K562 (cell line): ENCODE results near the gene KCNQ5. TPM values are rescaled to one million over a fixed set of nuclear protein-coding genes. Genes with fewer than 3 reads are reported as not detected.

ENCODE experiments used
- ATAC-seq: fragments of 200-7000 bp; cut with Tn5 transposase; 3 replicates; pipeline ENCODE4 v1.9.1; 2020; ENCODE audit warnings: moderate library complexity
- BruUV-seq: library from RNA; stranded (reverse); fragments of 400-500 nt; replicated peaks from 2 replicates; lab custom pipeline; 2021; lab: Mats Ljungman, UMichigan
- CTCF ChIA-PET: fragments of 300-600 bp; formaldehyde crosslinking; extraction: SDS; loops from one replicate; lab custom pipeline; 2021; ENCODE audit warnings: low intra/inter-chr PET ratio; lab: Yijun Ruan, JAX
- POLR2A ChIA-PET: fragments of 300-600, 350-650 bp; sonication (Branson Sonifier 250); formaldehyde crosslinking; extraction: SDS; loops from one replicate; lab custom pipeline; 2021; ENCODE audit warnings: antibody characterized with exemption, inconsistent platforms; lab: Yijun Ruan, JAX
- DNase-seq, 4 experiments: peaks; one replicate each; pipeline versions ENCODE4 v3.0.0 to v3.0.0-alpha.2; 2011 to 2018; ENCODE audit warnings: low spot score in 3 of 4, mixed read lengths in 3 of 4; ENCODE audit errors: extremely low read depth in 1 of 4
- FAIRE-seq: peaks from 2 replicates; lab custom pipeline; 2011; peaks lifted over from hg19 to GRCh38; lab: Jason Lieb, UNC
- H2AFZ ChIP-seq: 2 replicates; pipeline ENCODE4 v1.6.0; 2011; ENCODE audit warnings: low read depth, low read length, control low read depth, inconsistent platforms
- H3K27ac ChIP-seq: fragments of 200-600 bp; 3 replicates; pipeline ENCODE4 v1.8.0; 2011; ENCODE audit warnings: low read depth, mild to moderate bottlenecking, control low read depth, inconsistent platforms, low read length, moderate library complexity, mixed read lengths; ENCODE audit errors: extremely low read depth
- H3K27me3 ChIP-seq, 2 experiments: fragments of 300-600 bp in 1 of 2; 2 replicates in 1 of 2; 3 replicates in 1 of 2; pipeline versions ENCODE4 v1.6.0 to v1.8.0; 2011; ENCODE audit warnings: inconsistent platforms in 2 of 2, low read length in 2 of 2, mild to moderate bottlenecking in 1 of 2, mixed read lengths in 1 of 2, moderate library complexity in 1 of 2; ENCODE audit not compliant: control insufficient read depth in 2 of 2, insufficient read depth in 2 of 2
- H3K36me3 ChIP-seq: fragments of 300-600 bp; 3 replicates; pipeline ENCODE4 v1.8.0; 2011; ENCODE audit warnings: mild to moderate bottlenecking, low read length, inconsistent platforms; ENCODE audit not compliant: control insufficient read depth, insufficient read depth
- H3K4me1 ChIP-seq, 2 experiments: fragments of 200-600 bp in 1 of 2; replicated peaks in 1 of 2; 2 replicates in 1 of 2; 3 replicates in 1 of 2; pipeline versions ENCODE4 v1.5.1 to v1.8.0; 2011; ENCODE audit warnings: inconsistent platforms in 2 of 2, low read length in 2 of 2, mild to moderate bottlenecking in 1 of 2, mixed read lengths in 1 of 2, moderate library complexity in 1 of 2; ENCODE audit not compliant: control insufficient read depth in 2 of 2, insufficient read depth in 2 of 2
- H3K4me2 ChIP-seq: 2 replicates; pipeline ENCODE4 v1.6.1; 2011; ENCODE audit warnings: low read length, control low read depth, inconsistent platforms, mixed read lengths; ENCODE audit not compliant: insufficient read depth
- H3K4me3 ChIP-seq: fragments of 200-600 bp; sonication (generic), shearing (Covaris generic); 2 replicates; pipeline ENCODE4 v1.5.1; 2016; ENCODE audit warnings: control low read depth, inconsistent platforms
- H3K79me2 ChIP-seq: fragments of 200-600 bp; 3 replicates; pipeline ENCODE4 v1.8.0; 2011; ENCODE audit warnings: low read length, inconsistent platforms; ENCODE audit not compliant: control insufficient read depth, insufficient read depth
- H3K9ac ChIP-seq, 2 experiments: 2 replicates each; pipeline versions ENCODE4 v1.6.0 to v1.6.1; 2011; ENCODE audit warnings: low read depth in 2 of 2, low read length in 2 of 2, control low read depth in 1 of 2, inconsistent platforms in 1 of 2, mild to moderate bottlenecking in 1 of 2, mixed read lengths in 1 of 2; ENCODE audit not compliant: insufficient read depth in 1 of 2
- H3K9me1 ChIP-seq: one replicate; pipeline ENCODE4 v1.6.0; 2011; ENCODE audit warnings: inconsistent platforms, mild to moderate bottlenecking, low read length, moderate library complexity; ENCODE audit not compliant: control insufficient read depth, insufficient read depth
- H3K9me3 ChIP-seq: replicated peaks from 2 replicates; pipeline ENCODE4 v1.5.1; 2011; ENCODE audit warnings: low read depth, low read length, inconsistent platforms; ENCODE audit not compliant: control insufficient read depth, insufficient read depth
- H4K20me1 ChIP-seq: replicated peaks from 2 replicates; pipeline ENCODE4 v1.6.1; 2011; ENCODE audit warnings: low read length, inconsistent platforms, mixed read lengths; ENCODE audit not compliant: control insufficient read depth, insufficient read depth
- FOXA1 ChIP-seq: fragments of 450-650 bp; IDR thresholded peaks from 2 replicates; pipeline ENCODE4 v1.6.1; 2016; ENCODE audit warnings: mild to moderate bottlenecking, borderline replicate concordance
- MECOM ChIP-seq: fragments of 250-450 bp; sonication (Bioruptor Pico); IDR thresholded peaks from 2 replicates; pipeline ENCODE4 v1.8.0; 2022; ENCODE audit warnings: inconsistent platforms
- NFATC3 ChIP-seq: fragments of 450-650 bp; IDR thresholded peaks from 2 replicates; pipeline ENCODE4 v1.6.1; 2017; ENCODE audit warnings: mild to moderate bottlenecking
- NFIC ChIP-seq: fragments of 450-650 bp; IDR thresholded peaks from 2 replicates; pipeline ENCODE4 v1.6.1; 2017; ENCODE audit warnings: mild to moderate bottlenecking, inconsistent platforms
- ZNF79 ChIP-seq: fragments of 250-450 bp; sonication (Bioruptor Pico); IDR thresholded peaks from 2 replicates; pipeline ENCODE4 v1.4.0; 2020; ENCODE audit warnings: low read depth, mild to moderate bottlenecking, moderate library complexity
- WGBS: fragments of 100-300 bp; shearing (Covaris generic); methylation state at CpG from one replicate; pipeline ENCODE4 v1.1.6; 2016; ENCODE audit warnings: low coverage, mixed read lengths; ENCODE audit not compliant: insufficient coverage; ENCODE audit errors: missing lambda C conversion rate; 5-methylcytosine and 5-hydroxymethylcytosine counted together
- in situ Hi-C: fragments of 300-500 bp; cut with MboI; formaldehyde crosslinking; loops from 4 replicates; pipeline ENCODE4 v1.15.0; 2018; ENCODE audit warnings: inconsistent platforms, mixed read lengths
- intact Hi-C: fragments of 100-400 bp; cut with micrococcal nuclease; formaldehyde crosslinking; loops from 2 replicates; pipeline ENCODE4 v1.14.2; 2022
- polyA plus RNA-seq, 8 experiments: library from polyadenylated mRNA; depleted of rRNA in 4 of 8; stranded (reverse) in 5 of 8; unstranded in 3 of 8; fragments of >200 nt; fragmentation: Nextera tagmentation in 2 of 8; fragmentation: Illumina TruSeq in 1 of 8; extraction: Ambion mirVana in 2 of 8; extraction: Trizol in 1 of 8; gene quantifications; 2 replicates each; pipeline versions ENCODE4 v1.2.1 to v1.2.3, GENCODE V29; 2011 to 2014; ENCODE audit warnings: inconsistent platforms in 1 of 8, missing spikeins in 1 of 8
- total RNA-seq, 7 experiments: library from RNA; depleted of rRNA in 6 of 7; stranded (reverse); fragments of >200 nt in 6 of 7; fragmentation: Illumina TruSeq in 2 of 7; extraction: Trizol in 2 of 7; gene quantifications; 2 replicates each; pipeline versions ENCODE4 v1.2.1 to v1.2.3, GENCODE V29; 2011 to 2021; ENCODE audit warnings: low replicate concordance in 1 of 7

KCNQ5 gene
- total and polyA plus RNA-seq, 9 of the 15 experiments (the other 6 are each of a cell fraction or from before 2014, with no cell fraction given) = 0.31 to 5.9 (median 2.6) TPM

- 3% methylated on average over 2 of the region's 2 CpGs for WGBS
- Histone ChIP-seq H3K79me2 (no peaks in the 10 kb centered on the region), H3K27me3 (no peaks in the 10 kb centered on the region), H4K20me1 (no peaks in the 10 kb centered on the region), H3K27ac (no peak overlapping the region), H3K9ac (no peak overlapping the region), H3K4me3 (no peak overlapping the region), H3K36me3 (no peaks in the 10 kb centered on the region), H3K9me3 (no peaks in the 10 kb centered on the region), H3K4me2 (no peak overlapping the region), H3K4me1 (no peaks in the 10 kb centered on the region), H2AFZ (no peak overlapping the region), H3K9me1 (no peaks in the 10 kb centered on the region)
- in situ Hi-C loops (no loop called here), intact Hi-C loops (no loop called here)
- POLR2A ChIA-PET = interaction anchor here (0.6 kb wide), 1 partner anchor 46 kb away, joined by 3 read pairs; no protein-coding TSS in a partner anchor
- no peak for TF ChIP-seq NFATC3
- TF ChIP-seq MECOM (CRISPR knock-in tag) = no peak
- no peak for TF ChIP-seq FOXA1
- FAIRE-seq (no peak), DNase-seq (no peak), ATAC-seq (no peak)
- BruUV-seq = no TSS peak
- CTCF ChIA-PET = no interaction called here
Measured at GRCh38 chr6:73006146-73006545, 384.3 kb downstream of the KCNQ5 start.

GRCh38 chr6:73011945-73012344 lies 390.1 kb downstream of the KCNQ5 start:
- Histone ChIP-seq H2AFZ (no peak overlapping the region), H3K4me2 (no peak overlapping the region), H3K36me3 (no peaks in the 10 kb centered on the region), H3K4me3 (no peak overlapping the region), H3K27ac (no peak overlapping the region), H3K9me1 (no peaks in the 10 kb centered on the region), H3K9ac (no peak overlapping the region), H3K4me1 (no peaks in the 10 kb centered on the region), H3K9me3 (no peaks in the 10 kb centered on the region), H4K20me1 (no peaks in the 10 kb centered on the region), H3K27me3 (no peaks in the 10 kb centered on the region), H3K79me2 (no peaks in the 10 kb centered on the region)
- ChIA-PET CTCF (no interaction called here), POLR2A (no interaction called here)
- no peak for TF ChIP-seq ZNF79 (CRISPR knock-in tag)
- peak; percentile 80 for TF ChIP-seq NFIC
- FAIRE-seq (no peak), ATAC-seq (no peak), DNase-seq (no peak)
- WGBS = 24% methylated on average over 3 of the region's 3 CpGs
- in situ Hi-C loops (no loop called here), intact Hi-C loops (no loop called here)
- BruUV-seq = no TSS peak
